Muscle layer of colon (tissue), 2 donors: ENCODE results near the gene TGFB2.

Experiments used
- H3K27ac ChIP-seq: one replicate; pipeline ENCODE4 v1.7.0; 2013; ENCODE audit warnings: low read depth, mild to moderate bottlenecking, low read length, moderate library complexity
- H3K27me3 ChIP-seq, 2 donors: one replicate each; pipeline ENCODE4 v1.7.0; 2013; ENCODE audit warnings: low read length in 2 of 2, mild to moderate bottlenecking in 2 of 2; ENCODE audit not compliant: insufficient read depth in 2 of 2, control insufficient read depth in 1 of 2
- H3K36me3 ChIP-seq: one replicate; pipeline ENCODE4 v1.7.0; 2013; ENCODE audit warnings: mild to moderate bottlenecking, low read length; ENCODE audit not compliant: insufficient read depth
- H3K4me1 ChIP-seq: one replicate; pipeline ENCODE4 v1.7.0; 2013; ENCODE audit warnings: mild to moderate bottlenecking, low read length; ENCODE audit not compliant: insufficient read depth
- H3K4me3 ChIP-seq, 2 donors: one replicate each; pipeline ENCODE4 v1.7.0; 2013; ENCODE audit warnings: low read length in 2 of 2, low read depth in 1 of 2, mild to moderate bottlenecking in 1 of 2, moderate library complexity in 1 of 2
- H3K9ac ChIP-seq: one replicate; pipeline ENCODE4 v1.7.0; 2013; ENCODE audit warnings: low read length
- H3K9me3 ChIP-seq: one replicate; pipeline ENCODE4 v1.7.0; 2013; ENCODE audit warnings: mild to moderate bottlenecking, low read length
- donor health status: abdominal sarcoma.
- donor health status: Adenocarcinoma of cecum.

The TGFB2 gene

DNA sequence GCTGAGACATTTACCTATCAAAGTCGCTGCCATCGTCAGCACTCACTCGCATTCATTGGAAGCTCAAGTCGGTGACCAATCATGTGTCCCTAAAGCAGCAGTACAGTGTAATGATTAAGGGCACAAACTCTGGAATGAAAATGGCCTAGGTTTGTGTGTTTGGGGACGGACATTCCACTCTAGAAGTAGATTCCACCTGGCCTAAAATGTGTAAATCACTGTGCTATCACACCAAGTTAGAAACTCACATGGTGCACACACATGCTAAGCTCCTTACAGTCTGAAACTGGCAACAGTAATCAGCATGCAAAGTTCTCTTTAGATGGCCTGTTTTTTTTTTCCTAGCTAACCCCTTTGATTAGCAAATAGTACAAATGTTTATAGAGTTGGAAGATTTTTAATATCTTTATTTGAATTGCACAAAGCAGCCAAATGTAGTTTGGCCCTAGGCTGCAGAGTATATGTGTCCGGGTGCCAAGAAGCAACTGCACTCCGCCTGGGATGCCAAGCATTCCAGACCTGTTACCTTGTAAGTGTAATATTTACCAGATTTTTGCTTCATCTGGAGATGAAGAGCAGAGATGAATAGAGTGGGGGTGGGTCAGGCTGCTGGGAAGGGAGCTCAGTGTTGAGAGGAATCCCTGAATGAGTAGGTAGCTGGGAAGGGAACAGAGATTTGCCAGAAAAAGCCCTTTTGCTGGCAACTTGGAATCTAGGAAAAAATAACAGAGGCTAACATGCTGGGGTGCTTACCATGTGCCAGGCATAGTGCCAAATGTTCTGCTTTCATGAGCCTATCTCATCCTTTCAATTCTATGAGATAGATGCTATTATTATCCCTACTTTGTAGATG lies 35.2 kb downstream of the TGFB2 start:
- Histone ChIP-seq H3K27ac (no peak overlapping the region), H3K9ac (no peak overlapping the region), H3K4me3 (no peak overlapping the region), H3K4me1 (peaks cover 10% of the 10 kb centered on the region), H3K9me3 (no peaks in the 10 kb centered on the region), H3K27me3 (no peaks in the 10 kb centered on the region), H3K36me3 (no peaks in the 10 kb centered on the region)

- Histone ChIP-seq H3K27me3 (no peaks in the 10 kb centered on the region), H3K36me3 (no peaks in the 10 kb centered on the region), H3K9ac (no peak overlapping the region), H3K4me1 (peaks cover 10% of the 10 kb centered on the region), H3K27ac (no peak overlapping the region), H3K4me3 (no peak overlapping the region), H3K9me3 (no peaks in the 10 kb centered on the region)
Observed at GRCh38 chr1:218382261-218382660, 37.1 kb downstream of the TGFB2 start.

DNA sequence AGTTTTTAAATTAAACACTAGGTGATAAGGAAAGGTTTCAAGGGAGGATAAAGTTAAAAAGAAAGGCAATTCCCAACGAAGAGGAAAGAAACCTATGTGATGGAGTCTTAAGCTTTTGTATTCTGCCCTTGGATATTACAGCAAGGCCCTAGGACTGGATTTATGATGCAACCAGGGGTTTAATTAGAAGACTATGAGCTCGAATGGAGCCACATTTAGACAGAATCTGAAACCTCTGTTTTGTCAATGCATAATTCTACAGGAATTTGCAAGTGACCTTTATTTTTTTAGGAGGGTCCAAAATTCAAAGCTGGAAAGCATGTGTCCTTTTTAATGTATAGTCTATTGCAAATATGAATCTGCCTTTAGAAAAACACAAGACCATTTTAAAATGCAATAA lies 37.9 kb downstream of the TGFB2 start:
- no peaks in the 10 kb centered on the region for H3K9me3 ChIP-seq
- H3K4me3 ChIP-seq = no peak overlapping the region
- H3K36me3 ChIP-seq = no peaks in the 10 kb centered on the region
- H3K4me1 ChIP-seq = peaks cover 10% of the 10 kb centered on the region
- no peak overlapping the region for H3K9ac ChIP-seq
- H3K27me3 ChIP-seq = no peaks in the 10 kb centered on the region
- no peak overlapping the region for H3K27ac ChIP-seq

DNA sequence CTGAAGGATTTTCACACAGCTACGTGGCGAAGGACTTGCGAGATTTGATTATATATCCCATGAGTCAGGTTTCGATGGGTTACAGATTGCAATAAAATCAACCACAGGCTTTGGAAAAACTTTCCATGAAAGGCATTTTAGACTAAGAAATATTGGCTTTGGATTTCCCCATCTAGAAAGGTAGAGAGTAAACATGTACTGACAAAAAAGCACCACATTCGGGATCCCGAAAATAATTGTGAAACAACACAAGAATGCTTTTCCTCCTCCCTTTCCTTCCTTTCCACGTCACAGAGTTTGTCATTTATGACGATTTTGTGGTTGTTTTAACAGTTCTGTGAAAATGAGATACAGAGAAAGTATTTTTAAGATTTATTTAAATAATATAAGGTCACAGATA lies 38.5 kb downstream of the TGFB2 start:
- H3K9me3 ChIP-seq = no peaks in the 10 kb centered on the region
- H3K27me3 ChIP-seq = no peaks in the 10 kb centered on the region
- no peak overlapping the region for H3K27ac ChIP-seq

GRCh38 chr1:218384581-218384993 lies 39.5 kb downstream of the TGFB2 start:
- Histone ChIP-seq H3K9ac (no peak overlapping the region), H3K27ac (no peak overlapping the region), H3K36me3 (no peaks in the 10 kb centered on the region), H3K9me3 (no peaks in the 10 kb centered on the region), H3K4me3 (no peak overlapping the region), H3K4me1 (peaks cover 10% of the 10 kb centered on the region), H3K27me3 (no peaks in the 10 kb centered on the region)

More for the DNA sequence above, 38.5 kb downstream of the TGFB2 start:
- Histone ChIP-seq H3K9ac (no peak overlapping the region), H3K4me3 (no peak overlapping the region), H3K4me1 (peaks cover 10% of the 10 kb centered on the region), H3K36me3 (no peaks in the 10 kb centered on the region)

DNA sequence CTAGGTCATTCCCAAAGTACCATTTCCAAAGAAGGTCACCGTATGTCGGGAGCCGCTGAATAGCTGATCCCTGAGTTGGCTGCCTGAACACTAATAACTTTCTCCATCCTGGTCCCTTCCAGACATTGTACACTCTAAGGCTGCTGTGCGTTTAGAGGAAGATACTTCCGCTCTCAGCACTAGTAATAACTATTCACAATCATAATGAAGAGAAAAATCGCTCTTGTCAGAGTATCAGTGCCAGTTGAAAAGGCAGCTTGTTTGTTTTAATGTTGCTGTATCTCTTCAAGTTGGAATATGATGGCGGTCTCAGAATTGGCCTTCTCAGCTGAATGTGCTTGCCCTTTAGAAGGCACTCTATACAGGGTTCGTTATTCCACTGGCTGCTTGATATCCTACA lies 43.5 kb downstream of the TGFB2 start:
- Histone ChIP-seq H3K9me3 (no peaks in the 10 kb centered on the region), H3K36me3 (no peaks in the 10 kb centered on the region), H3K27ac (no peak overlapping the region), H3K4me3 (no peak overlapping the region), H3K27me3 (no peaks in the 10 kb centered on the region), H3K4me1 (no peaks in the 10 kb centered on the region), H3K9ac (no peak overlapping the region)

- Histone ChIP-seq H3K4me3 (no peak overlapping the region), H3K27ac (no peak overlapping the region), H3K9ac (no peak overlapping the region), H3K36me3 (no peaks in the 10 kb centered on the region), H3K27me3 (no peaks in the 10 kb centered on the region), H3K4me1 (no peaks in the 10 kb centered on the region), H3K9me3 (no peaks in the 10 kb centered on the region)
Observed at GRCh38 chr1:218390618-218391017, 45.5 kb downstream of the TGFB2 start.

- H3K36me3 ChIP-seq = no peaks in the 10 kb centered on the region
- no peaks in the 10 kb centered on the region for H3K4me1 ChIP-seq
- no peak overlapping the region for H3K9ac ChIP-seq
- no peaks in the 10 kb centered on the region for H3K9me3 ChIP-seq
- H3K27me3 ChIP-seq = no peaks in the 10 kb centered on the region
- no peak overlapping the region for H3K27ac ChIP-seq
- H3K4me3 ChIP-seq = no peak overlapping the region
Observed at GRCh38 chr1:218392780-218393179, 47.6 kb downstream of the TGFB2 start.

DNA sequence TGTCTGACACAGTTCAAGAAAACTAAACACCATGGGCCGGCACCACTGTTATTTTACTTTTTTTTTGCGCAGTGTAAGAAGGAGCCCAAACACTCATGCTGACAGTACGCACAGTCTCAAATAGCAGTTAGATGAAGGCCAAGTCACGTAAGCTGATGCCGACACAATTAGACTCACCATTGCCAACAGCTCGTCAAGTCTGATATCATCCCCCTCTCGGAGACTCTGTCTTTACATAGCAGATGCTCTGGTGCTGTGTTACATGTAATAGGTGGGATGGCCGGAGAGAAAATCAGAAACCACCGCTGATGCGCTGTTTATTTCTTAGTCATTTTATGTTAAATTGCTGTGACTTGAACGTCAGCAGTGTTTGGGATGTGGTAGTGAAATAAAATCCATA lies 49.3 kb downstream of the TGFB2 start:
- H3K4me3 ChIP-seq = no peak overlapping the region
- no peak overlapping the region for H3K27ac ChIP-seq
- no peaks in the 10 kb centered on the region for H3K4me1 ChIP-seq
- H3K9me3 ChIP-seq = no peaks in the 10 kb centered on the region
- H3K36me3 ChIP-seq = no peaks in the 10 kb centered on the region
- no peak overlapping the region for H3K9ac ChIP-seq
- H3K27me3 ChIP-seq = no peaks in the 10 kb centered on the region

GRCh38 chr1:218394989-218395388 lies 49.9 kb downstream of the TGFB2 start:
- no peak overlapping the region for H3K4me3 ChIP-seq
- no peaks in the 10 kb centered on the region for H3K9me3 ChIP-seq
- no peak overlapping the region for H3K27ac ChIP-seq
- no peaks in the 10 kb centered on the region for H3K4me1 ChIP-seq
- H3K9ac ChIP-seq = no peak overlapping the region
- H3K36me3 ChIP-seq = no peaks in the 10 kb centered on the region
- H3K27me3 ChIP-seq = no peaks in the 10 kb centered on the region

GRCh38 chr1:218395916-218396315 lies 50.8 kb downstream of the TGFB2 start:
- no peaks in the 10 kb centered on the region for H3K27me3 ChIP-seq
- no peak overlapping the region for H3K9ac ChIP-seq
- no peaks in the 10 kb centered on the region for H3K4me1 ChIP-seq
- H3K27ac ChIP-seq = no peak overlapping the region
- no peaks in the 10 kb centered on the region for H3K36me3 ChIP-seq
- no peak overlapping the region for H3K4me3 ChIP-seq
- H3K9me3 ChIP-seq = no peaks in the 10 kb centered on the region

DNA sequence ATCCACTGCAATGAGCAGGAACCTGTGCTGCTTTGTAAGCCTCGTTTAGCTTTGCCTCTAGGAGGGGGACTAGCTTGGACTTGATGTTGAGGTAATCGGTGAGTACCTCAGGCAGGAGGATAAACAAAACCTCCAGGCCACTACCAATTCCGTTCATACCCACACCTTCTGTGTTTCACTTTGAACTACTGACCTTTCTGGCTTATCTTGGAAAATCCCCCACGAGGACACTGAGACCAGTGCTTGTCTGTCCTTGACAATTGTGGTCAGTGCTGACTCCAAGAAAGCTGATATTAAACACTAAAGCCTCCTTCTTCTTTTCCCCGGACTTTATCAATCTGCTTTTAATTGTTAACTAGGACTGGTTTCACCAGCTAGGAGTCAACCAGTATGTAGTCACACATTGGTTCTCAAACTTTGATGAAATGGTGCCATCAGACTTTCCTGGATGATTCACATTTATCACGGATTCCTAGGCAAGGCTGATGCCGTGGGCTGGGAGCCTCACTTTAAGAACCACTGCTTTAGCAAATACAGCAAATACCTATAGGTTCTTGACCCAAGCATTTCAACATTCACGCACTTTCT lies 52.7 kb downstream of the TGFB2 start:
- Histone ChIP-seq H3K4me1 (peaks cover 17% of the 10 kb centered on the region), H3K27ac (no peak overlapping the region), H3K4me3 (no peak overlapping the region), H3K27me3 (no peaks in the 10 kb centered on the region), H3K9me3 (no peaks in the 10 kb centered on the region), H3K36me3 (no peaks in the 10 kb centered on the region), H3K9ac (no peak overlapping the region)
